Measurements from ENCODE around the gene CA10.

DNA sequence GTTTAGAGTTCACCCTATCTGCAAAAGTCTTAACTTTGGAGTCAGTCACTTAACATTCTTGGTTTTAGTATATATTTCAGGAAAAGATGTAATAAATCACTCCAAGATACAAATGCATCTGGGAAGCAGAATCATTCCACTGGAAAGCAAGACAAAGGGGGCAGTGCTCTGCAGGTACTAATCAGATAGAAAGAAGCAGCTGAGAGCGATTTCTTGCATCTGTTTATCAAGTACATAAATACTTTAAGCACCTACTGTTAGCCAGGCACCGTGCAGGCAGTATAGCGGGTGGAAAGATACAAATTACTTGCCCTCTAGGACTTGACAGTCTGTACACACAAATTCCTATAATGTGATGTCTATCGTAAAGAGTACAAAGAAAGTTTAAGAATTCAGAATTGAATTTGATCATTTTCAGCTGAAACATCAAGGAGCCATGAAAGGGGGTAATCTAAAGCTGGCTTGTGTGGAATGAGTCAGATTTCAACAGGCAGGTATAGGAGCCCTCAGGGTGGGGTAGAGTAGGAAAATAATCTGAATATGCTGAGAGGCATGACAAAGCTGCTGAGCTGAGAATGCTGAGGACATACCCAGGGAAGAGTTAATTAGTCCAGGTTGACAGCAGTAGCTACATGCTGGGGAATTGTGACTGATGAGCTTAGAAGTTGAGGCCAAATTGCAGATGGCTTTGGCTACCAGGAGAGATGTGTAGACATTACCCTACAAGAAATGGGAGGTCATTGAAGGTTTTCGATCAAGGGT is 110.2 kb downstream of the CA10 start:
- TF ChIP-seq, protein P1, sequence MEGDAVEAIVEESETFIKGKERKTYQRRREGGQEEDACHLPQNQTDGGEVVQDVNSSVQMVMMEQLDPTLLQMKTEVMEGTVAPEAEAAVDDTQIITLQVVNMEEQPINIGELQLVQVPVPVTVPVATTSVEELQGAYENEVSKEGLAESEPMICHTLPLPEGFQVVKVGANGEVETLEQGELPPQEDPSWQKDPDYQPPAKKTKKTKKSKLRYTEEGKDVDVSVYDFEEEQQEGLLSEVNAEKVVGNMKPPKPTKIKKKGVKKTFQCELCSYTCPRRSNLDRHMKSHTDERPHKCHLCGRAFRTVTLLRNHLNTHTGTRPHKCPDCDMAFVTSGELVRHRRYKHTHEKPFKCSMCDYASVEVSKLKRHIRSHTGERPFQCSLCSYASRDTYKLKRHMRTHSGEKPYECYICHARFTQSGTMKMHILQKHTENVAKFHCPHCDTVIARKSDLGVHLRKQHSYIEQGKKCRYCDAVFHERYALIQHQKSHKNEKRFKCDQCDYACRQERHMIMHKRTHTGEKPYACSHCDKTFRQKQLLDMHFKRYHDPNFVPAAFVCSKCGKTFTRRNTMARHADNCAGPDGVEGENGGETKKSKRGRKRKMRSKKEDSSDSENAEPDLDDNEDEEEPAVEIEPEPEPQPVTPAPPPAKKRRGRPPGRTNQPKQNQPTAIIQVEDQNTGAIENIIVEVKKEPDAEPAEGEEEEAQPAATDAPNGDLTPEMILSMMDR (IDR thresholded peaks at IDR 0.05; ENCODE audit: insufficient read depth, low read length, poor library complexity, severe bottlenecking) = no peak
- TF ChIP-seq EZH2phosphoT487 (conservative IDR thresholded peaks at IDR 0.05; ENCODE audit: low read length) = no peak

Measured in SU-DHL-6 (cell line).